GM19467 (cell line): ENCODE data around the gene GAGE13.
"Not testable (repeated sequence)": the region's sequence is repeated elsewhere in the genome, so short reads cannot be mapped to it uniquely, and the experiment has no call there.

Experiments used
- ATAC-seq: cut with Tn5 transposase; IDR thresholded peaks from one replicate; pipeline ENCODE4 v1.9.1; 2021; ENCODE audit warnings: mild to moderate bottlenecking, moderate library complexity; ENCODE audit not compliant: unreplicated experiment

GAGE13 gene

DNA sequence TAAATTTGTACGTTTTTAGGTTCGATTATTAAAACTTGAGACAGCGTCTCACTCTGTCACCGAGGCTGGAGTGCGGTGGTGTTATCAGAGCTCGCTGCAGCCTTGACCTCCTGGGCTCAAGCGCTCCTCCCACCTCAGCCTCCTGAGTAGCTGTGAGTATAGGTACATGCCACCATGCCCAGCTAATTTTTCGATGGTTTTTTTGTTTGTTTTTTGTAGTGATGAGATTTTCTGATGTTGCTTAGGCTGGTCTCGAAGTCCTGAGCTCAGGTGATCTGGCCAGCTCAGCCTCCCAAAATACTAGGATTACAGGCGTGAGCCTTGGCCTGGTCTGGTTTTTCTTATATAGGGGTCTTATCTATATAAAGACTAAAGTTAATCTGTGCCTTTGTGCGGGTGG is 961 bp upstream of the GAGE13 start:
- not testable (repeated sequence) for ATAC-seq

- ATAC-seq, result not testable (repeated sequence)
These were observed 459 bp downstream of the GAGE13 start for GRCh38 chrX:49331841-49332240.

- not testable (repeated sequence) for ATAC-seq
These were observed 10.1 kb downstream of the GAGE13 start for GRCh38 chrX:49341449-49341848.

DNA sequence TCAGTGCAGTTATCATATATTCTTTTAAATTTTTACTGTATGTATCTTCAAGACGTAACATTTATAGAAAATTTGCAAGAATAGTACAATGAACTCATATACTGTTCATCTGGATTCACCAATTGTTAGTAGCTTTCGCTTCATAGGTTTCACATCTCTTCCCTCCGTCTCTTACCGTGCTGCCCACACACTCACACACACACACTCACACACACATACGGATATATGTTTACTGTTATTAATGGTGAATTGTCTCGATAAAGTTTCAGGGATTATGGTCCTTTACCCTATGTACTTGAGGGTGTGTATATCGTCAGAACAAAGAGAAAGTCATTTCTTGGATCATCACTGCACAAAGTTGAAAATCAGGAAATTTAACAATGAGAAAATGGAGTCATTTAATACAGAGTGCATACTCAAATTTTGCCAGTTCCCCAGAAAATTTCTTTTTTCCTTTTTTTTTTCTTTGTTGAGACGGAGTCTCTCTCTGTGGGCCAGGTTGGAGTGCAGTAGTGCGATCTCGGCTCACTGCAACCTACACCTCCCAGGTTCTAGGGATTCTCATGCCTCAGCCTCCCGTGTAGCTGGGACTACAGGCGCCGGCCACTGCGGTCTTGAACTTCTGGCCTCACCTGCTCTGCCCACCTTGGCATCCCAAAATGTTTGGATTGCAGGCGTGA is 13.3 kb downstream of the GAGE13 start:
- not testable (repeated sequence) for ATAC-seq

DNA sequence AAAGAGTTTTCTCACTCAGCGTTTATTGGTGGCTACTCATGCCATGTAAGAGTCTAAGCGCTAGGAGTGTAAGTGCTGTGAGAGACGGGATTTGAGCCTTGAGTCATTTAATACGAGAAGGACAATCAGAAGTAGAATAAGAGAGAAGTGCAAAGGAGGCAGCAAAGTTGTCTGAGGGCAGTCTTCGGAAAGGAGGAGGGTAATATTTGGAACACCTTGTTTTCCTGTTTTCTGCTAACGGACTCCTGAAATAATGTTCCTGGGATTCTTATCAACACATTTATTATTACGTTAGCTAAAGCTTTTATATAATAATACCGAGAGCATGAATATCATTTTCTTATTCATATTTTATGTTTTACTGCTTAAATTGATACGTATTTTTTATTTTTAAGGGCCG is 14.0 kb downstream of the GAGE13 start:
- ATAC-seq, result not testable (repeated sequence)

DNA sequence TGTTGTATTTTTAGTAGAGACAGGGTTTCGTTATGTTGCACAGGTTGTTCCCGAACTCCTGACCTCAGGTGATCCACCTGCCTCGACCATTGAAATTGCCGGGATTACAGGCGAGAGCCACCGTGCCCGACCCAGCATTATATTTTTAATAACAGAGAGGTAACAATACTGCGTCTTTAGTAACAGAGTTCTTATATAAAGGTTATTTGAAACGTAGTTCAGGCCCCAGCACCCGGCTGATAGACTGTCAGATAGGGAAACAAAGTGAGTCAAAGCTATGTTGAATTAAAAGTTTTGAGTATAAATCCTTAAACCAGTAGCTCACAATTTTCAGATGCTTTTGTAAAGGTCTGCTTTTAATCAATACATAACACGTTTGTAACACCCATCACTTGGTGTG is 14.8 kb downstream of the GAGE13 start:
- ATAC-seq, result not testable (repeated sequence)
